ENCODE measurements around the gene SERPINB2.
"Not testable (repeated sequence)": the region's sequence is repeated elsewhere in the genome, so short reads cannot be mapped to it uniquely, and the experiment has no call there.

SERPINB2 gene

DNA sequence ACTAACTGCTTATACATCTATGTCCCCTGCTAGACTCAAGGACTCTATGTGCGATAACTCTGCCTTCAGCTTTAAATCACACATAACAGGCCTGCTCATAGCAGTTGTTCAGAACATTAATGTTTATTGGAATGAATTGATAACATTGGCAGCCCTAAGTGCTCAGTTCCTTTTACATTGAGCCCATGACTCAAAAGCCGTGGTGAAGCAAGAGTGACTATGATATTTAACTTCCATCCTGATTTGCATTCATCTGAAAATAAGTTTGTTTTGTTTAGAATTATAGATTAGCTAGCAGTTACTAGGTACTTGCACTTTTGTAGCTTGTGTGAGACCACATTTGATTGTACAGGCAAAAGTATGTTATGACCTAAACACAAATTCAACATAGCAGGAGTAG, 34.5 kb downstream of the SERPINB2 start:
- no peak for DNase-seq (ENCODE audit: low read depth)
- H3K4me3 ChIP-seq (ENCODE audit: low read depth, low read length): no peak overlapping the region
- TF ChIP-seq, protein P1, sequence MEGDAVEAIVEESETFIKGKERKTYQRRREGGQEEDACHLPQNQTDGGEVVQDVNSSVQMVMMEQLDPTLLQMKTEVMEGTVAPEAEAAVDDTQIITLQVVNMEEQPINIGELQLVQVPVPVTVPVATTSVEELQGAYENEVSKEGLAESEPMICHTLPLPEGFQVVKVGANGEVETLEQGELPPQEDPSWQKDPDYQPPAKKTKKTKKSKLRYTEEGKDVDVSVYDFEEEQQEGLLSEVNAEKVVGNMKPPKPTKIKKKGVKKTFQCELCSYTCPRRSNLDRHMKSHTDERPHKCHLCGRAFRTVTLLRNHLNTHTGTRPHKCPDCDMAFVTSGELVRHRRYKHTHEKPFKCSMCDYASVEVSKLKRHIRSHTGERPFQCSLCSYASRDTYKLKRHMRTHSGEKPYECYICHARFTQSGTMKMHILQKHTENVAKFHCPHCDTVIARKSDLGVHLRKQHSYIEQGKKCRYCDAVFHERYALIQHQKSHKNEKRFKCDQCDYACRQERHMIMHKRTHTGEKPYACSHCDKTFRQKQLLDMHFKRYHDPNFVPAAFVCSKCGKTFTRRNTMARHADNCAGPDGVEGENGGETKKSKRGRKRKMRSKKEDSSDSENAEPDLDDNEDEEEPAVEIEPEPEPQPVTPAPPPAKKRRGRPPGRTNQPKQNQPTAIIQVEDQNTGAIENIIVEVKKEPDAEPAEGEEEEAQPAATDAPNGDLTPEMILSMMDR (IDR thresholded peaks at IDR 0.05; ENCODE audit: low read depth, low read length, missing control alignments): no peak
- in situ Hi-C loops (cut with HindIII; ENCODE audit: low sequenced_read_pairs): no loop called here

DNA sequence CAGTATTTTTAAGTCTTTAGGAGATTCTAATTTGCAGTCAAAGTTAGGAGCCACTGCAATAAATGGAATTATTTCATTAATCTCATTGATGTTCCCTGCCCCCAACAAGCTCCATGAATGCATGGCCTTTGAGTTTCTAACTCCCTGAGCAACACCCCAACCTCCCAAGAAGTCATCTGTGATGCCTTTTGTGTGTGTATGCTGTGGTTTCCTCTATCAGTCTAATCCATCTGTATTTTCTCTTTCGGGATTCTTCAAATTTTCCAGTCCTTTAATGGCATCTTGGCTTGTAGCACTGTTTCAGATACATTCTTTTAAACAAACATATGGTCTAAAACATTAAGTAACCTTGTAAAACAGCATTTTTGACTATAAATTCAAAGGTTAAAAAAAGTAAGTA, 37.0 kb downstream of the SERPINB2 start:
- in situ Hi-C loops (cut with HindIII; ENCODE audit: low sequenced_read_pairs): no loop called here
- TF ChIP-seq, protein P1 (IDR thresholded peaks at IDR 0.05; ENCODE audit: low read depth, low read length, missing control alignments): no peak
- no peak for DNase-seq (ENCODE audit: low read depth)
- no peak overlapping the region for H3K4me3 ChIP-seq (ENCODE audit: low read depth, low read length)

DNA sequence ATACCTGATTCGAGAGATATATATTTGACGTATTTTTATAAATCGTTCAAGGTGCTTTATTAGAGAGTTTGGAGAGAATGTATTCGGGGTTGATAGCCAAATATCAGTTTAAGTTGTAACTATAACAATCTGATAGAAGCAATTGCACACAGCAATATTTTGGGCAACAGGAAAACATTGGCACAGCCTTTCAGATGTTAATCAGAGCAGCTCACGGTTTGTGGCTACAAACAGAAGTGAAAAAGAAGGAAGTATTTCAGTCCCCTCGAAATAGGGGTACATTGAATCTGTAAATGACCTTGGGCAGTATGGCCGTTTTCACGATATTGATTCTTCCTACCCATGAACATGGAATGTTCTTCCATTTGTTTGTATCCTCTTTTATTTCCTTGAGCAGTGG, 40.8 kb downstream of the SERPINB2 start:
- in situ Hi-C loops (cut with HindIII; ENCODE audit: low sequenced_read_pairs): no loop called here
- TF ChIP-seq, protein P1 (IDR thresholded peaks at IDR 0.05; ENCODE audit: low read depth, low read length, missing control alignments): no peak
- no peak overlapping the region for H3K4me3 ChIP-seq (ENCODE audit: low read depth, low read length)
- DNase-seq (ENCODE audit: low read depth): no peak

DNA sequence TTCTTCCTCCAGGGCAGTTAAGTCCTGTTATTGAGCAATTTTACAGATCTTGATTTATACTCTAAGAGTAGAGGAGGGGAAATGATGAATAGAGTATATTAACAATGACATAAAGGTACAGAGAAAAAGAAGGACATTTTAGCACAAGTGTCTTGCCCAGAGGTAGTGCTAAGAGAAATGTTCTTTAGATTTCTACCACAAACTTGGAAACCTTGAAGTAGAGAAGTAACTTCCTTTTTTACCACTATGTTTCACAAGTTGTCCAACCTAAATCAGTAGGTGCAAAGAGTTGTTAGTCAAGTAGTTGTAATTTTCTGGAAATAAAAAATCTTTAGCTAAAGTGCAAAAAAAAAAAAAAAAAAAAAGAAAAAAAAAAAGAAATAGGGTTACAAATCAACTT, 41.9 kb downstream of the SERPINB2 start:
- in situ Hi-C loops (cut with HindIII; ENCODE audit: low sequenced_read_pairs); DNase-seq (ENCODE audit: low read depth); H3K4me3 ChIP-seq (ENCODE audit: low read depth, low read length): not testable (repeated sequence)

DNA sequence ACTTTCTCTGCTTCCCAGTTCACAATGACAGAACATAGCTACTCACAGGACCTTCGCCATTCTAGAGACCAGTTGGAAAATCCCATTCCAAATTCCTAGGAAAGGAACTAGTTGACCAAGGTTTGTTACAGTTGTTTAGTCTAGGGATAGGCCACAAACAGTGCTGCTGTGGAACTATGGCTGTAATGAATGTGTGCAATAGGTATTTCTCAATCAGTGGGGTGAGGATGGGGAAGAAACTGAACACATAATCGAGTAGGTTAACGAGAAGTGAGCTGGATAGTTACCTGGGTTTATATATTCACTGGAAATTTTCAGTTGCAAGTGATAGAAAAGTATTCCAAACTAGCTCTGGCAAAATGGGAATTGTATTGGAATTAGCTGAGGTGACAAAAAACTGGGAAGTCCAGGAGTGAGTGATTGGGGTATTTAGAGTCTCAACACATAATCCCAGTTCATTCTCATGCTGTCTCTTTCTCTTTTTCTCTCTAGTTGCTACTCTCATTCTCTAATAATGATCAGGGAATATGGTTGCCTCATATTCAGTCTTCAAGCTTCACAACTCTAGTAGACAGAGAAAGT, 43.4 kb downstream of the SERPINB2 start:
- no peak for DNase-seq (ENCODE audit: low read depth)
- in situ Hi-C loops (cut with HindIII; ENCODE audit: low sequenced_read_pairs): no loop called here
- TF ChIP-seq, protein P1 (IDR thresholded peaks at IDR 0.05; ENCODE audit: low read depth, low read length, missing control alignments): no peak
- no peak overlapping the region for H3K4me3 ChIP-seq (ENCODE audit: low read depth, low read length)

DNA sequence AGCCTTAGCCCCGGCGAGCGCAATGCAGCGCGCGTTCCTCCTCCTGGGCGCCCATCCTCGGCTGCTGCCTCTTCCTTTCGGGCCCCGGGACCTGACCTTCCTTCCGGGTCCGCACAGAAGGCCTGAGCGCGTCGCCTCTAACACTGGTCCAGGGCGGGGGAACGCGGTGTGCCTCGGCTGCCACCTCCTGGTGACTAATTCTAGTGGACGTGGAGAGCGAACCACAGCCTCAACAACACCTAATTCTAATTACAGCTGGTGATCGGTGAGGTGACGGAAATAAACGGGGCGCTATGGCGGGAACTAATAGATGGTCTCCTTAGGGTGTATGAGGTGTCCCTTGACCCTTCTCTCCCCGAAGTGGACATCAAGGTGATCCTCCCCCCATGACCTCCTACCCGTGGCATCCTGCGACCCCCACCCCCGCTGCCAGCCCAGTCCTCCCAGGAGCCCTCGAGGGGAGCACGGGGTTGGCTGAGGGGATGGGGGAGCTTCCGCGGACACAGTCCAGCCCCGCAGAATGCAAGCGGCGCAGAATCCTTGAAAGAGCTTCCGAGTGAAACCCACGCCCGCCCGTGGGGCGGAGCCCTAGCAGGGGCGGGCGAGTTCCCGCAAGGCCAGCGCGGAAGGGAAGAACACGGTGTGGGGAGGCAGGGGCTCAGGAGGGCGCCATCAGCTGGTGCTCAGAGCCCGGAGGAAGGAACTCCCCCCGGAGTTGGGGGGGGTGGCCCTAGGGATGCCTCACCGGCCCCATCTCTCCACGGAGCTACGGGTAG, 48.8 kb downstream of the SERPINB2 start:
- TF ChIP-seq, protein P1 (IDR thresholded peaks at IDR 0.05; ENCODE audit: low read depth, low read length, missing control alignments): peak; percentile 60
- in situ Hi-C loops (cut with HindIII; ENCODE audit: low sequenced_read_pairs): no loop called here
- peak; percentile 15 for DNase-seq (ENCODE audit: low read depth)
- H3K4me3 ChIP-seq (ENCODE audit: low read depth, low read length): peak overlapping the region; percentile 61

DNA sequence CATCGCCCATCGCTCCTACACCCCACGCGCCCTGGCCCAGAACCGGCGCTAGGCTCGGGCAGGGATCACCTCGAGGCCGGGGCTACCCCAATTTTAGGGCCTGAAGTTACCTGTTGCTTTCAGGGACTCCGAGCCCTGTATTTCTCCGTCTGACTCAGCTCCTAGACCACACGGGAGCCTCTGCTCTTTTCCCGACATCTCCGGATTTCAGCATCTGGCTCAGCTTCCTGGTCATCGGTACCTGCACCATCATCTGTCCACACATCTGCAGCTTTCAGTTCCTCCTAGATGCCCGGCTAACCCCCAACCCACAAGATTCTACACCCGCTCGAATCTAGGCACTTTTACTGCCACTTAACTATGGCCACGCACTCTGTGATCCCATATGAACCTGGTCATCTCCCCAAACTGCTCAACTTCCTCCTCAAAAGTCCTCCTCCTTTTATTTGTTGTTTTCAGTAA, 49.5 kb downstream of the SERPINB2 start:
- H3K4me3 ChIP-seq (ENCODE audit: low read depth, low read length): peak overlapping the region; percentile 61
- no peak for DNase-seq (ENCODE audit: low read depth)
- in situ Hi-C loops (cut with HindIII; ENCODE audit: low sequenced_read_pairs): no loop called here
- TF ChIP-seq, protein P1 (IDR thresholded peaks at IDR 0.05; ENCODE audit: low read depth, low read length, missing control alignments): no peak

Data from astrocyte of the cerebellum (primary cell).